ENCODE results near the gene PTPRT. TPM values are rescaled to one million over a fixed set of nuclear protein-coding genes. Genes with fewer than 3 reads are reported as not detected.

Gene PTPRT
- total and polyA plus RNA-seq, 10 of the 15 experiments (the other 5 are each of a cell fraction or from before 2014, with no cell fraction given): not detected

DNA sequence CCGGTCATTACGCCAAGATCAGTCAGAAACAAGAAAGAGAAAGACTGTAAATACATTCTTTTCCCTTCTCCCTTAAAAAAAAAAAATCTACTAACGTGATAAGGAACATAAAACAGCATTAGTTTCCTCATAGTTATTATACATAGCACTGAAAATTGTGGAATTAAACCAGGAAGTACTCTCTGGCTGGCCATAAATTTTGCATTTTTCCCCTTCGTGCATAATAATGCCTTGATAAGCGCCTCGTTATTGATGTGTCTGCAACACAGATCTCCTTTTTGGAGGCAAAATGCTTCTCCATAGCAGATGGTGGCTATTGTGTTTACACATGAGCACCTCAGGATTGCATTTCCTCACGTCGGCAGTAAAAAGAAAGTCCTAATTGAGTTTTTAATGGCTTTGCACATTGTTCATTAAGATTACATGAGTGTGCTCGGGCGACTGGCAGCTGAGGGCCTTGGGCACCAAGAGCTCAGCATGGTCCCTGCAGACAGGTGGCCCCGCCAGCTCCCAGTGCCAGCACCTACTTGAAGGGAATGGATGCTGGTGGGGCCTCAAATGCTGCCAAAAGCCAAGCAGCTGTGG lies 394.5 kb downstream of the PTPRT start (continued):
- TF ChIP-seq ZNF592 (IDR thresholded peaks at IDR 0.05): no peak
- no peak for TF ChIP-seq DPF2 (IDR thresholded peaks at IDR 0.05)
- no peak for TF ChIP-seq CHD1 (IDR thresholded peaks at IDR 0.05; ENCODE audit: low read depth, low read length)
- no peak for TF ChIP-seq REST (IDR thresholded peaks at IDR 0.05; ENCODE audit: low read depth, low read length)
- no peak for TF ChIP-seq YY1 (IDR thresholded peaks at IDR 0.05; ENCODE audit: low read depth, low read length)
- no peak for TF ChIP-seq HDAC6 (IDR thresholded peaks at IDR 0.05; ENCODE audit: unreplicated experiment)
- TF ChIP-seq, protein P1, sequence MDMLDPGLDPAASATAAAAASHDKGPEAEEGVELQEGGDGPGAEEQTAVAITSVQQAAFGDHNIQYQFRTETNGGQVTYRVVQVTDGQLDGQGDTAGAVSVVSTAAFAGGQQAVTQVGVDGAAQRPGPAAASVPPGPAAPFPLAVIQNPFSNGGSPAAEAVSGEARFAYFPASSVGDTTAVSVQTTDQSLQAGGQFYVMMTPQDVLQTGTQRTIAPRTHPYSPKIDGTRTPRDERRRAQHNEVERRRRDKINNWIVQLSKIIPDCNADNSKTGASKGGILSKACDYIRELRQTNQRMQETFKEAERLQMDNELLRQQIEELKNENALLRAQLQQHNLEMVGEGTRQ (IDR thresholded peaks at IDR 0.05; ENCODE audit: borderline replicate concordance, low read depth, low read length): no peak
- no peak for TF ChIP-seq SMARCA5 (IDR thresholded peaks at IDR 0.05)
- no peak for TF ChIP-seq POLR2AphosphoS2 (IDR thresholded peaks at IDR 0.05; ENCODE audit: low read depth, low read length)
- TF ChIP-seq STAT1 (conservative IDR thresholded peaks at IDR 0.05): no peak
